Fibroblast of lung (primary cell): ENCODE results near the gene METTL4. TPM values are rescaled to one million over a fixed set of nuclear protein-coding genes. Genes with fewer than 3 reads are reported as not detected.

Experiments
- DNase-seq, 2 donors: peaks; one replicate each; pipeline versions ENCODE4 v3.0.0 to v3.0.0-alpha.2; 2010; ENCODE audit warnings: low read depth in 2 of 2
- H2AFZ ChIP-seq: 2 replicates; pipeline ENCODE4 v1.5.1; 2012; ENCODE audit warnings: low read length, control low read depth, inconsistent platforms
- H3K27ac ChIP-seq: 2 replicates; pipeline ENCODE4 v1.5.1; 2011; ENCODE audit warnings: low read length, control low read depth; ENCODE audit not compliant: insufficient read depth
- H3K27me3 ChIP-seq: 2 replicates; pipeline ENCODE4 v1.5.1; 2011; ENCODE audit warnings: mild to moderate bottlenecking, low read length; ENCODE audit not compliant: control insufficient read depth, insufficient read depth
- H3K36me3 ChIP-seq: 2 replicates; pipeline ENCODE4 v1.5.1; 2011; ENCODE audit warnings: low read length; ENCODE audit not compliant: control insufficient read depth, insufficient read depth
- H3K4me1 ChIP-seq: 2 replicates; pipeline ENCODE4 v1.5.1; 2011; ENCODE audit warnings: low read length; ENCODE audit not compliant: control insufficient read depth, insufficient read depth; ENCODE audit errors: extremely low read depth
- H3K4me2 ChIP-seq: 2 replicates; pipeline ENCODE4 v1.5.1; 2011; ENCODE audit warnings: low read length, control low read depth; ENCODE audit not compliant: insufficient read depth; ENCODE audit errors: extremely low read depth
- H3K4me3 ChIP-seq, 4 experiments: fragments of 200-600 bp in 1 of 4; sonication (generic) in 1 of 4; replicated peaks in 1 of 4; 2 replicates each; pipeline ENCODE4 v1.5.1; 2011 to 2016; ENCODE audit warnings: low read length in 4 of 4, low read depth in 3 of 4, mild to moderate bottlenecking in 3 of 4, control low read depth in 2 of 4, inconsistent platforms in 1 of 4, mixed read lengths in 1 of 4; ENCODE audit not compliant: insufficient read depth in 1 of 4; ENCODE audit errors: control extremely low read depth in 1 of 4
- H3K79me2 ChIP-seq: 2 replicates; pipeline ENCODE4 v1.5.1; 2012; ENCODE audit warnings: mild to moderate bottlenecking, low read length, inconsistent platforms; ENCODE audit not compliant: control insufficient read depth, insufficient read depth
- H3K9ac ChIP-seq: 2 replicates; pipeline ENCODE4 v1.5.1; 2011; ENCODE audit warnings: mild to moderate bottlenecking, low read length, control low read depth; ENCODE audit not compliant: insufficient read depth
- H3K9me3 ChIP-seq: 2 replicates; pipeline ENCODE4 v1.5.1; 2012; ENCODE audit warnings: low read depth, low read length; ENCODE audit not compliant: control insufficient read depth, insufficient read depth
- H4K20me1 ChIP-seq: 2 replicates; pipeline ENCODE4 v1.5.1; 2011; ENCODE audit warnings: low read length; ENCODE audit not compliant: control insufficient read depth, insufficient read depth; ENCODE audit errors: extremely low read depth
- EZH2 ChIP-seq: IDR thresholded peaks from 2 replicates; pipeline ENCODE4 v1.5.1; 2012; ENCODE audit warnings: low read length, control low read depth, mild to moderate bottlenecking; ENCODE audit errors: missing control alignments
- polyA plus RNA-seq, 2 donors: library from polyadenylated mRNA; depleted of rRNA in 1 of 2; stranded (reverse) in 1 of 2; unstranded in 1 of 2; fragments of >200 nt; gene quantifications; 2 replicates each; pipeline ENCODE4 v1.2.1, GENCODE V29; 2011 to 2012; ENCODE audit warnings: missing spikeins in 1 of 2
- total RNA-seq: library from RNA; depleted of rRNA; stranded (reverse); fragments of >200 nt; gene quantifications from 2 replicates; pipeline ENCODE4 v1.2.1, GENCODE V29; 2014
- TF ChIP-seq, protein P1 (sequence below), 2 donors: IDR thresholded peaks in 1 of 2; conservative IDR thresholded peaks in 1 of 2; 1 replicate in 1 of 2; 2 replicates in 1 of 2; pipeline ENCODE4 v1.5.1; 2011 to 2012; ENCODE audit warnings: low read length in 2 of 2, control low read depth in 1 of 2, inconsistent platforms in 1 of 2, low read depth in 1 of 2, mild to moderate bottlenecking in 1 of 2

The METTL4 gene
- total and polyA plus RNA-seq, 2 donors (not counting 1 experiment from before 2014, with no cell fraction given) = 8.0 to 12.2 TPM

GRCh38 chr18:2612996-2613395 is 41.7 kb upstream of the METTL4 start:
- Histone ChIP-seq H3K9me3 (no peaks in the 10 kb centered on the region), H3K4me3 (no peak overlapping the region), H2AFZ (no peak overlapping the region), H3K27ac (no peak overlapping the region), H3K9ac (no peak overlapping the region), H3K4me1 (no peaks in the 10 kb centered on the region), H4K20me1 (no peaks in the 10 kb centered on the region), H3K4me2 (no peak overlapping the region), H3K27me3 (no peaks in the 10 kb centered on the region), H3K79me2 (no peaks in the 10 kb centered on the region), H3K36me3 (peaks cover 9% of the 10 kb centered on the region)
- DNase-seq = peak in 1 of 2 donors; percentile 67
- TF ChIP-seq, protein P1, sequence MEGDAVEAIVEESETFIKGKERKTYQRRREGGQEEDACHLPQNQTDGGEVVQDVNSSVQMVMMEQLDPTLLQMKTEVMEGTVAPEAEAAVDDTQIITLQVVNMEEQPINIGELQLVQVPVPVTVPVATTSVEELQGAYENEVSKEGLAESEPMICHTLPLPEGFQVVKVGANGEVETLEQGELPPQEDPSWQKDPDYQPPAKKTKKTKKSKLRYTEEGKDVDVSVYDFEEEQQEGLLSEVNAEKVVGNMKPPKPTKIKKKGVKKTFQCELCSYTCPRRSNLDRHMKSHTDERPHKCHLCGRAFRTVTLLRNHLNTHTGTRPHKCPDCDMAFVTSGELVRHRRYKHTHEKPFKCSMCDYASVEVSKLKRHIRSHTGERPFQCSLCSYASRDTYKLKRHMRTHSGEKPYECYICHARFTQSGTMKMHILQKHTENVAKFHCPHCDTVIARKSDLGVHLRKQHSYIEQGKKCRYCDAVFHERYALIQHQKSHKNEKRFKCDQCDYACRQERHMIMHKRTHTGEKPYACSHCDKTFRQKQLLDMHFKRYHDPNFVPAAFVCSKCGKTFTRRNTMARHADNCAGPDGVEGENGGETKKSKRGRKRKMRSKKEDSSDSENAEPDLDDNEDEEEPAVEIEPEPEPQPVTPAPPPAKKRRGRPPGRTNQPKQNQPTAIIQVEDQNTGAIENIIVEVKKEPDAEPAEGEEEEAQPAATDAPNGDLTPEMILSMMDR (conservative IDR thresholded peaks at IDR 0.05 in 1 of 2, IDR thresholded peaks at IDR 0.05 in 1 of 2; ENCODE audit: low read depth in 1 of 2, low read length in 2 of 2) = no peak
- TF ChIP-seq EZH2 = no peak

GRCh38 chr18:2610549-2610948 is 39.2 kb upstream of the METTL4 start:
- Histone ChIP-seq H2AFZ (no peak overlapping the region), H3K4me3 (no peak overlapping the region), H3K36me3 (peaks cover 9% of the 10 kb centered on the region), H3K4me2 (no peak overlapping the region), H4K20me1 (no peaks in the 10 kb centered on the region), H3K9me3 (no peaks in the 10 kb centered on the region), H3K79me2 (no peaks in the 10 kb centered on the region), H3K27me3 (no peaks in the 10 kb centered on the region), H3K4me1 (no peaks in the 10 kb centered on the region), H3K9ac (no peak overlapping the region), H3K27ac (no peak overlapping the region)
- TF ChIP-seq, protein P1 (conservative IDR thresholded peaks at IDR 0.05 in 1 of 2, IDR thresholded peaks at IDR 0.05 in 1 of 2; ENCODE audit: low read depth in 1 of 2, low read length in 2 of 2) = no peak
- TF ChIP-seq EZH2 = no peak
- no peak for DNase-seq

GRCh38 chr18:2609604-2610003 is 38.3 kb upstream of the METTL4 start:
- TF ChIP-seq, protein P1 (conservative IDR thresholded peaks at IDR 0.05 in 1 of 2, IDR thresholded peaks at IDR 0.05 in 1 of 2; ENCODE audit: low read depth in 1 of 2, low read length in 2 of 2) = no peak
- TF ChIP-seq EZH2 = no peak

More at GRCh38 chr18:2609604-2610003, 38.3 kb upstream of the METTL4 start:
- Histone ChIP-seq H3K4me1 (no peaks in the 10 kb centered on the region), H3K27ac (no peak overlapping the region), H3K79me2 (no peaks in the 10 kb centered on the region), H3K4me2 (no peak overlapping the region), H3K9me3 (no peaks in the 10 kb centered on the region), H2AFZ (no peak overlapping the region), H4K20me1 (no peaks in the 10 kb centered on the region), H3K27me3 (no peaks in the 10 kb centered on the region), H3K36me3 (peaks cover 4% of the 10 kb centered on the region), H3K4me3 (no peak overlapping the region), H3K9ac (no peak overlapping the region)
- no peak for DNase-seq
